ENCODE measurements around the gene KCNIP4. TPM values are rescaled to one million over a fixed set of nuclear protein-coding genes. Genes with fewer than 3 reads are reported as not detected.

KCNIP4 gene
- total RNA-seq, 1 donor from 2014 or later = 1.7 TPM

- DNase-seq (ENCODE audit: low spot score) = no peak
Observed at GRCh38 chr4:21901281-21901680, 47.3 kb downstream of the KCNIP4 start.

DNA sequence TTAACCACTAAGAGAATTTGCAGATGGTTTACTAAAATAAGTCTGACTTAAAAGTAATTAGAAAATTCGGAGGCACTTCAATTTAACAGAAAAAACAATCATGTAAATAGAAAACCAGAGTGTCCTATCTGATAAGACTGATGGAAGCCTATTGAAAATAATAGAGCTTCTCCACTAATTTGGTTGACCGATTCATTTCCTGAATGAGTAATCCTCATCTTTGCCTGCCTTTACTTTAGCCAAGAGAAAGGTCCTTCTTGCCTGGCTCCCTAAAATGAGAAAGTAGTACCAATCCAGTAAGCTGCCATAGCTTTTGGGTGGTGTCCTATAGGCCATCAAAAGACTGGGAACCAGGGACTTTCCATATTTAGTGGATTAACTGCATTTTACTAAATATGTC is 48.4 kb downstream of the KCNIP4 start:
- DNase-seq (ENCODE audit: low spot score) = no peak

DNA sequence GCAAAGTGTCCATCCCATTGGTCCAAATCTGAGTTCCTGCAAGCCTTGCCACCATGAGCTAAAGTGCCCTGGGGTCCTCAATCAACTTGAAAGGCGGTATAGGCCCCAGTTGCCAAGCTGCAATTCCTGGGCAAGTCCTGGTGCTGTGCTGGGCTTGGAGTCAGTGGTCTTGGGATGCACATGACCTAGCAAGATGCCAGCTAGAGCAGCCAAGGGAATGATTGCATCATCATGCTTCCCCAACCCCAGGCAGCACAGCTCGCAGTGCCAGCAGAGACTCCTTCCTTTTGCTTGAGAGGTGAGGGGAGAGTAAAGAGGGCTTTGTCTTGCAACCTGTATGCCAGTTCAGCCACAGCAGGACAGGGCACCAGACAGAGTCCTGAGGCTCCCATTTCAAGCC is 50.5 kb downstream of the KCNIP4 start:
- no peak for DNase-seq (ENCODE audit: low spot score)

GRCh38 chr4:21896767-21897166 is 51.8 kb downstream of the KCNIP4 start:
- no peak for DNase-seq (ENCODE audit: low spot score)

GRCh38 chr4:21893136-21893535 is 55.4 kb downstream of the KCNIP4 start:
- no peak for DNase-seq (ENCODE audit: low spot score)

DNA sequence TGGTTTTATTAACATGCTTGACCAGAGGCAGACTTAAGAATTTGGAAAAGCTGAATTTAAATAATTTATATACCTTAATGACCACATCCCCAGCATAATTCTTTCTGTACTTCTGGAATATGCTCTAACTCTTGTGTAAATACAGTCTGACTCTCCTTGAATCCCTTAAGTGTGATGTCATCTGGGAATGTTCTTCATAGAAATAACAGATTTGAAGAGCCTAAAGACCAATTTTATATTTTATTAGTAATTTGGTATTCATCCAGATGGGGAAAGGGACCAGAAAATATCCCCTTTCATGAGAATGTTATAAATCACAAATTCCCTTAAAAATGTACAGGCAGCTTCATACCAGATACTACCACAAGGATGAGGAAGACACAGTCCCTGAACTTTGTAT is 58.3 kb downstream of the KCNIP4 start:
- DNase-seq (ENCODE audit: low spot score) = no peak

- DNase-seq (ENCODE audit: low spot score) = no peak
Observed at GRCh38 chr4:21888195-21888976, 60.2 kb downstream of the KCNIP4 start.

GRCh38 chr4:21887481-21887880 is 61.1 kb downstream of the KCNIP4 start:
- DNase-seq (ENCODE audit: low spot score) = no peak

DNA sequence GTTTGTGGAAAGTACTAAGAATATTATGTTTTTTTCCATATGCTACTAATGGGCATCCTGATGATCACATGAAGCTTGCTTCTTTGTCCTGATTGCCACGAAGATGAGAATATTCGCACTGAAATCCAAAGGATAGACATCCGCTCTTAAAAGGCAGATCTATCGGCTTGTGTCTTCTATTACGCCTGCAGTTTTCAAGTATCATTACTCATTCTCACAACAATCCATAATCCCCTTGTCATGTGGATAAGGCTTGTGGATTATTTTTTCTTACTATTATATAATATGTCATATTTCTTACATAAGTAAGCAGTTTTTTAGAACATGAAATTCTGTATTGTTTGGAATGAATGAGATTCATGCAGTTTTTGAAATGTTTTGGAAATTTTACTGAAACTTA is 62.8 kb downstream of the KCNIP4 start:
- no peak for DNase-seq (ENCODE audit: low spot score)

DNA sequence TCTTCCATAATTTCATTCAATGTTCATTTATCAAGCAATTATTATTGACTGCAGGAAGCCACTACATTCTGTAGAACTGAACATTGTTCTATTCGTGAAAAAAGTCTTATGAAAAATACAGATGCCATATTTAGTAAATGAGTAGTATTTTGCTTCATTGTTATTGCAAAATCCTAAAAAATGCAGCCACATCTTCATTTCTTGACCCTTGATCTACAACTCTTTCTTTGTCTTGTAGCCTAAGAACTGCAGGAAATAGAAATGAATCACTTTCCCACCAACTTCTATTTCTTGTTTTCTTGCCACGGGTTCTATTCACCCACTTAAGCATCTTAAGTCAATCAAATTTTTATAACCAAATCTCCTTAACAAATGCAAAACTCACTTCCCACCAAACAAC is 63.3 kb downstream of the KCNIP4 start:
- DNase-seq (ENCODE audit: low spot score) = no peak

GRCh38 chr4:21884615-21885014 is 64.0 kb downstream of the KCNIP4 start:
- no peak for DNase-seq (ENCODE audit: low spot score)

DNA sequence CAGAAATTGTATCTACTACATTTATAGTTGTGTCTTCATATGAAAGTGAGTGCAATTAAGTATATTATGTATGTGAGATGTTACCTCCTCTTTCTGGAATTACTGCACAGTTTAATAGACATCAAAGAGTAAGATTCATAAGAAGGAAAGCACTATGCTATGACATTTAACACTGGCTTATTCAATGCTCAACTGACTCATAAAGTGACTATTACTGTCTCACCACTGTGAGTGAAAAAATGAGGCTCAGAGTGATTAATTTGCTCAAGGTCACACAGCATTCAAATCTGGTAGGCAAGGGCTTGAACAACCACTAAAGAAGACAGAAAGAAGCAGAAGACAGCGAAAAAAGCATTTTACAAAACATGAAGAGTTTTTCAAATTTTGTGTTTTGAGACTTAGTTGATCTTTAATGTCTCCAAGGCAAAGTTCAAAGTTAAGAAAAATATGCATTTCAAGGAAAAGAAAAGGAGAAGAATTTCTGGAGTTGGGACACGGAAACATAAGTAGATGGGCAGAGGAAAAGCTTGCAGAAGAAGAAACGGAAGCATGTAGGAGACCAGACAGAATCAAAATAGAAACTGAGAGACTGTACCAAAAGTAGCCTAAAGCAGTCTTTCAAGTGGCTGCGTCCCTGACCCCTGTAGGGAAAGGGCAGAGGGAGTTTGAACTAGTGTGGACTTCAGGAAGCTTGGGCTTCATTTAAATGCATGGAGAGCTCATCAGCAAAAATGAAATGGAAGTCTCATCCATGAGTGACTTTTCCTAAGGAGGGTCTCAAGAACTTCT is 66.3 kb downstream of the KCNIP4 start:
- no peak for DNase-seq (ENCODE audit: low spot score)

DNA sequence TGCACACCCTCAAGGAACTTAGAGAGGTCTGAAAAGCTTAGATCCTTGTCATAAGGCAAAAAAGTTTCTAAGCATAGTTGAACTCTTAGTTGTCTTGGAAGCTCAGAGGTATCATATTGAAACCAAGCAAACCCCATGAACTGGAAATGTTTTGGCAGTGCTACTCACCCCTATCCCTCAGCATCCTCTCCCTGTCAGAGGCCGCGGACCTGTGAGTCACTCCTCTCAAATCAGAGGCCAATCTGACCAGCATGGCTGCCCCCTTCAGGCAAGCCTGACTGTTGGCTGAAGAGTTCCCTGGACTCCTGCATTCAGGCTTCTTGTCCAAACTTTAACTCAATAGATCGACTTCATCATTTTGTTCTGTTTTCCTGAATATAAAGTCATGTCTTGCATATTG is 69.4 kb downstream of the KCNIP4 start:
- DNase-seq (ENCODE audit: low spot score) = no peak

DNA sequence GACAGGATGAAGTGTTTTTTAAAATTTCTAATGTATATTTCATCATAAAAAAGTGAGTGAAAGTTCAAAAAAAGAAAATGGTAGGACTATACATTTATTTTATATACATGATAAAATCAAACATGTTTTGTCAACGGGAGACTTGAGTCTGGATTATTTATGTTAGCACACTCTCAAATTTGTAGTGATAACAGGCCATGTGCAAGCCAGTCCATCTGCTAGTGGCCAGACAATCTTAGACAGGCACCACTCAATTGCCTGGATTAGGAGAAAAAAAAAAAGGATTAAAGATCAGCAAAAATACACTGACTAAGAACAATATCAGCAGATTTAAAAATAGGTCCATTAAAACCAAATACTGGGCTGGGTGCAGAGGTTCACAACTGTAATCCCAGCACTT is 71.9 kb downstream of the KCNIP4 start:
- DNase-seq (ENCODE audit: low spot score) = no peak

DNA sequence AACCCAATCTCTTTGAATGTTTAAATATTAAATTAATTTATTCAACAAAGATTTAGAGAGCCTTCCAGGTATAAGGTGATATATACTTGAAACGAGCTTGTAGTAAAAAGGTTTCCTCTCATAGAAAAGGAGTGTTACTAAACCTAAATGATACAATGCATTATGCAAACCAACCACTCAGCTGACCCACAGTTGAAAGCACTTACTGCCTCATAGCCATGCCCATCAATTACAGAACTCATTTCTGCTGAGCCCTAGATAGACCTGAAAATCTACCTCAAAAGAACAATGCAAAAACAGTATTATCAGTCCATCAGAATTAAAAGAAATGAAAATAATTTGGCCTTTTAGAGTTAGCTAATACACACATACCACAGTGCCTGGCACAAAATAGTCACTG is 75.4 kb downstream of the KCNIP4 start:
- no peak for DNase-seq (ENCODE audit: low spot score)

DNA sequence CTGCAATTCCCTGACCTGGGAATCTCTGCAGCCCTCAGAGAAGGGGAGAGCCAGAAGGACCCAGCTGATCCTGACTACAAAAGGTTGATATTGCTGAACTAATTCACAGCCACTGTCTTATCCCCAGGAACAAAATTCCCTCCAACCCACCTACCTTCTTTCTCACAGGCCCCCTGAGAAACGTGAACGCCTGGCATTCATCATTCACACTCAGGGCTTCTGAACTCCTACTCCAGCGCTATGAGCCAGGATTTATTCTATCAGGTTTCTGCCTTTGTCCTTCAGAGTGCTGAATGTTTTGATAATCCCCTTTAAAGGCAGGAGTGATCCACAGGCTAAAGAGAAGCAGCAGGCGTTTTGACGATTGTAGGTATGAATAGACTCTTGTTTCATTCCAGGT is 76.5 kb downstream of the KCNIP4 start:
- no peak for DNase-seq (ENCODE audit: low spot score)

- DNase-seq (ENCODE audit: low spot score) = no peak
Observed at GRCh38 chr4:21869978-21870745, 78.4 kb downstream of the KCNIP4 start.

DNA sequence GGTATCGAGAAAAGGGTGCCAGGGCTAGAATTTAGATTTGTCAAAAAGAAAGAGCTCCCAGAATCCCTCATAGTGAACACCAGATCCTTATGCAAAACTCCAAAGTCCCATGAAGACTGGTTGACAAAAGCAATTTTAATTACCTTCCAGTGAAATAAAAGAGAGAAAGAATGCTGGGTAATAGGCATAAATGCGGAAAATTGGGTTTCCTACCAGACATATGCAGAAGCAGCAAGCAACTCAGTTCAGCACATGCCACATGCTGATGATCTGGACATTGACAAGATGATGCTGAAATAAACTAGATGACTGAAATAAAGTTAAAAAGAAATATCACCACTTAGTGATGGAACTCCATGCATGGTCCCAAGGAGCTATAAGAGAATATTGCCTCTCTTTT is 83.9 kb downstream of the KCNIP4 start:
- no peak for DNase-seq (ENCODE audit: low spot score)

- DNase-seq (ENCODE audit: low spot score) = no peak
Observed at GRCh38 chr4:21862917-21863316, 85.7 kb downstream of the KCNIP4 start.

DNA sequence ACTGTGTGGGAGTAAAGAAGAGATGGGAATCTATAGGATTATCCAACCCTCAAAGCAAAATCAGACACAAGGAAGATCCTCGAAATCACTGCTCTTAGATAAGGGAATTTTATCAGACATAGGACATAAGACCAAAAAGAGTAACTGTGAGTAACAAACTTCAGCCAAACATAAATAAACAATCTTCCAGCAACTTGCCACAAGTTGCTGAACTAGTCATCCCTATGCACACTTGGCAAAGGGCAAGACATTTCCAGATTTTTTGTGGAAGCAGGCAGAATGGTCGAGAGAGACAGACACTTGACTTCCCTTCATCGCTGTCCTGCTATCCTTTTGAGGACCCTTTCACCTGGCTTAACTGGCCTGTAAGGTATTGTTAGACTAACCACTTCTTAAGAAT is 89.6 kb downstream of the KCNIP4 start:
- no peak for DNase-seq (ENCODE audit: low spot score)

GRCh38 chr4:21856754-21857153 is 91.8 kb downstream of the KCNIP4 start:
- DNase-seq (ENCODE audit: low spot score) = no peak

GRCh38 chr4:21856301-21856700 is 92.3 kb downstream of the KCNIP4 start:
- DNase-seq (ENCODE audit: low spot score) = no peak

DNA sequence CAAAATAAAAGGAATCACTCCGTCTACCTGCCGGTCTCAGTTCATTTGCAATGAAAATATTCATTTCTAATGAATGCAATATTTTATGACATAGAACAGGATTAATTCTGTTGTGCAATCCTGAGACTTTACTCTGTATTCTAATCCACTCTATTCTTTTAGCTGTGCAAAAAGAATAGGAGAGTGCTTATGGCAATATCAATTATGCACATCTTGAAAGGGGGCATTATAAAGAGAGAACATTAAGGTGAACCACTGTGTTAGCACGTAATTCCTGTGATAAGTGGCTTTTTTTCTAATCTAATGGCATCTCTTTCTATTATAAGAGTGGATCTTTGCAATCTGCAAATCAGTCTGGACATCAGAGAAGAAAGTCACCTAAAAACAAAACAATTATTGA is 99.5 kb downstream of the KCNIP4 start:
- no peak for DNase-seq (ENCODE audit: low spot score)
